ENCODE measurements around the gene USH1G.
A peak's percentile ranks its signal among the peaks of the same experiment; 100 is the strongest.
"Not testable (repeated sequence)": the region's sequence is repeated elsewhere in the genome, so short reads cannot be mapped to it uniquely, and the experiment has no call there.

Gene USH1G

GRCh38 chr17:74922172-74922571 is 883 bp downstream of the USH1G start:
- Mint-ChIP-seq H3K36me3 (peaks cover 2% of the 10 kb centered on the region), H3K27ac (no peak overlapping the region), H3K9me3 (no peaks in the 10 kb centered on the region), H3K27me3 (peaks cover 27% of the 10 kb centered on the region), H3K4me1 (peaks cover 11% of the 10 kb centered on the region), H3K4me3 (peak overlapping the region; percentile 51)

- H3K36me3 Mint-ChIP-seq = peaks cover 2% of the 10 kb centered on the region
- H3K27me3 Mint-ChIP-seq = peaks cover 28% of the 10 kb centered on the region
- H3K27ac Mint-ChIP-seq = no peak overlapping the region
- H3K4me3 Mint-ChIP-seq = no peak overlapping the region
- no peaks in the 10 kb centered on the region for H3K9me3 Mint-ChIP-seq
- H3K4me1 Mint-ChIP-seq = peaks cover 11% of the 10 kb centered on the region
Observed at GRCh38 chr17:74921769-74922168, 1.3 kb downstream of the USH1G start.

- Mint-ChIP-seq H3K36me3 (peaks cover under 1% of the 10 kb centered on the region), H3K4me3 (no peak overlapping the region), H3K27me3 (peaks cover 27% of the 10 kb centered on the region), H3K9me3 (no peaks in the 10 kb centered on the region), H3K27ac (no peak overlapping the region), H3K4me1 (peaks cover 11% of the 10 kb centered on the region)
Observed at GRCh38 chr17:74921026-74921681, 1.9 kb downstream of the USH1G start.

- H3K9me3 Mint-ChIP-seq = no peaks in the 10 kb centered on the region
- no peaks in the 10 kb centered on the region for H3K36me3 Mint-ChIP-seq
- no peak overlapping the region for H3K4me3 Mint-ChIP-seq
- H3K27ac Mint-ChIP-seq = no peak overlapping the region
- peaks cover 24% of the 10 kb centered on the region for H3K27me3 Mint-ChIP-seq
- peaks cover 11% of the 10 kb centered on the region for H3K4me1 Mint-ChIP-seq
Observed at GRCh38 chr17:74920642-74921025, 2.4 kb downstream of the USH1G start.

GRCh38 chr17:74920306-74920620 is 2.8 kb downstream of the USH1G start:
- H3K4me3 Mint-ChIP-seq = no peak overlapping the region
- peaks cover 11% of the 10 kb centered on the region for H3K4me1 Mint-ChIP-seq
- no peak overlapping the region for H3K27ac Mint-ChIP-seq
- H3K27me3 Mint-ChIP-seq = peaks cover 21% of the 10 kb centered on the region
- H3K36me3 Mint-ChIP-seq = no peaks in the 10 kb centered on the region
- no peaks in the 10 kb centered on the region for H3K9me3 Mint-ChIP-seq

- H3K27me3 Mint-ChIP-seq = peaks cover 15% of the 10 kb centered on the region
Observed at GRCh38 chr17:74919440-74920305, 3.4 kb downstream of the USH1G start.

GRCh38 chr17:74918906-74919305 is 4.1 kb downstream of the USH1G start:
- Mint-ChIP-seq H3K9me3 (no peaks in the 10 kb centered on the region), H3K36me3 (no peaks in the 10 kb centered on the region), H3K4me3 (no peak overlapping the region), H3K4me1 (peaks cover 5% of the 10 kb centered on the region), H3K27me3 (peaks cover 10% of the 10 kb centered on the region), H3K27ac (no peak overlapping the region)

More at GRCh38 chr17:74919440-74920305, 3.4 kb downstream of the USH1G start:
- Mint-ChIP-seq H3K4me3 (no peak overlapping the region), H3K9me3 (no peaks in the 10 kb centered on the region), H3K27ac (no peak overlapping the region), H3K36me3 (no peaks in the 10 kb centered on the region), H3K4me1 (peaks cover 10% of the 10 kb centered on the region)

- no peak overlapping the region for H3K4me3 Mint-ChIP-seq
- peaks cover under 1% of the 10 kb centered on the region for H3K4me1 Mint-ChIP-seq
- no peaks in the 10 kb centered on the region for H3K36me3 Mint-ChIP-seq
- H3K27ac Mint-ChIP-seq = no peak overlapping the region
- no peaks in the 10 kb centered on the region for H3K9me3 Mint-ChIP-seq
- H3K27me3 Mint-ChIP-seq = peaks cover 5% of the 10 kb centered on the region
Observed at GRCh38 chr17:74917430-74917829, 5.6 kb downstream of the USH1G start.

- Mint-ChIP-seq H3K36me3 (no peaks in the 10 kb centered on the region), H3K4me3 (no peak overlapping the region), H3K9me3 (no peaks in the 10 kb centered on the region), H3K27me3 (peaks cover 4% of the 10 kb centered on the region), H3K27ac (no peak overlapping the region), H3K4me1 (no peaks in the 10 kb centered on the region)
Observed at GRCh38 chr17:74916851-74917199, 6.2 kb downstream of the USH1G start.

GRCh38 chr17:74916136-74916850 is 6.8 kb downstream of the USH1G start:
- no peaks in the 10 kb centered on the region for H3K4me1 Mint-ChIP-seq
- H3K27me3 Mint-ChIP-seq = peaks cover 2% of the 10 kb centered on the region
- H3K27ac Mint-ChIP-seq = no peak overlapping the region
- H3K9me3 Mint-ChIP-seq = no peaks in the 10 kb centered on the region
- no peaks in the 10 kb centered on the region for H3K36me3 Mint-ChIP-seq
- H3K4me3 Mint-ChIP-seq = no peak overlapping the region

- not testable (repeated sequence) for H3K27ac Mint-ChIP-seq, H3K4me1 Mint-ChIP-seq, H3K27me3 Mint-ChIP-seq, H3K9me3 Mint-ChIP-seq, H3K36me3 Mint-ChIP-seq, H3K4me3 Mint-ChIP-seq
Observed at GRCh38 chr17:74911423-74911822, 11.6 kb downstream of the USH1G start.

- not testable (repeated sequence) for H3K27ac Mint-ChIP-seq, H3K36me3 Mint-ChIP-seq, H3K4me3 Mint-ChIP-seq, H3K9me3 Mint-ChIP-seq, H3K4me1 Mint-ChIP-seq, H3K27me3 Mint-ChIP-seq
Observed at GRCh38 chr17:74909097-74909496, 14.0 kb downstream of the USH1G start.

- no peaks in the 10 kb centered on the region for H3K9me3 Mint-ChIP-seq
- no peaks in the 10 kb centered on the region for H3K27me3 Mint-ChIP-seq
- no peaks in the 10 kb centered on the region for H3K36me3 Mint-ChIP-seq
- no peak overlapping the region for H3K27ac Mint-ChIP-seq
- no peaks in the 10 kb centered on the region for H3K4me1 Mint-ChIP-seq
- no peak overlapping the region for H3K4me3 Mint-ChIP-seq
Observed at GRCh38 chr17:74907012-74907411, 16.0 kb downstream of the USH1G start.

- H3K4me1 Mint-ChIP-seq, H3K9me3 Mint-ChIP-seq, H3K4me3 Mint-ChIP-seq, H3K27me3 Mint-ChIP-seq, H3K27ac Mint-ChIP-seq, H3K36me3 Mint-ChIP-seq: not testable (repeated sequence)
Observed at GRCh38 chr17:74906214-74906793, 16.8 kb downstream of the USH1G start.

GRCh38 chr17:74904687-74905409 is 18.2 kb downstream of the USH1G start:
- Mint-ChIP-seq H3K27ac (no peak overlapping the region), H3K27me3 (peaks cover 1% of the 10 kb centered on the region), H3K36me3 (no peaks in the 10 kb centered on the region), H3K9me3 (no peaks in the 10 kb centered on the region), H3K4me3 (no peak overlapping the region), H3K4me1 (no peaks in the 10 kb centered on the region)
